GM12878 (cell line): ENCODE data around the gene ATL1. TPM values are rescaled to one million over a fixed set of nuclear protein-coding genes. Genes with fewer than 3 reads are reported as not detected.
"Not testable (repeated sequence)": the region's sequence is repeated elsewhere in the genome, so short reads cannot be mapped to it uniquely, and the experiment has no call there.

Experiments
- ATAC-seq: fragments of 200-7000 bp; cut with Tn5 transposase; 3 replicates; pipeline ENCODE4 v1.9.1; 2020; ENCODE audit warnings: mild to moderate bottlenecking, moderate library complexity
- BruUV-seq: library from RNA; stranded (reverse); fragments of 400-500 nt; replicated peaks from 2 replicates; lab custom pipeline; 2021; lab: Mats Ljungman, UMichigan
- CTCF ChIA-PET: fragments of 300-600 bp; sonication (Branson Sonifier 250); formaldehyde crosslinking; extraction: SDS; loops from one replicate; lab custom pipeline; 2021; ENCODE audit warnings: inconsistent platforms; lab: Yijun Ruan, JAX
- POLR2A ChIA-PET: fragments of 350-600 bp; formaldehyde crosslinking; extraction: SDS; loops from one replicate; lab custom pipeline; 2021; ENCODE audit warnings: inconsistent platforms; lab: Charles Lee
- RAD21 ChIA-PET: fragments of 300-600 bp; sonication (Branson Sonifier 250); formaldehyde crosslinking; loops from one replicate; lab custom pipeline; 2023; ENCODE audit warnings: antibody characterized with exemption; ENCODE audit not compliant: unreplicated experiment; lab: Charles Lee
- SMC1A ChIA-PET: fragments of 300-600 bp; sonication (Branson Sonifier 250); formaldehyde crosslinking; loops from one replicate; lab custom pipeline; 2023; ENCODE audit not compliant: unreplicated experiment, uncharacterized antibody; lab: Charles Lee
- DNase-seq: peaks from one replicate; pipeline ENCODE4 v3.0.0-alpha.2; 2011; ENCODE audit warnings: low read depth, low spot score
- FAIRE-seq: peaks from 3 replicates; lab custom pipeline; 2011; peaks lifted over from hg19 to GRCh38; lab: Jason Lieb, UNC
- H2AFZ ChIP-seq: 2 replicates; pipeline ENCODE4 v1.6.0; 2011; ENCODE audit warnings: low read depth, low read length, control low read depth; ENCODE audit not compliant: control insufficient read depth
- H3K27ac ChIP-seq: 2 replicates; pipeline ENCODE4 v1.5.1; 2011; ENCODE audit warnings: control low read depth; ENCODE audit not compliant: control insufficient read depth, insufficient read depth
- H3K27me3 ChIP-seq, 2 experiments: replicated peaks in 1 of 2; 2 replicates each; pipeline versions ENCODE4 v1.6.0 to v1.6.1; 2011; ENCODE audit warnings: low read length in 1 of 2; ENCODE audit not compliant: control insufficient read depth in 2 of 2, insufficient read depth in 2 of 2
- H3K36me3 ChIP-seq, 2 experiments: 2 replicates each; pipeline ENCODE4 v1.5.1; 2011; ENCODE audit warnings: low read length in 1 of 2; ENCODE audit not compliant: control insufficient read depth in 2 of 2, insufficient read depth in 2 of 2
- H3K4me1 ChIP-seq: 2 replicates; pipeline ENCODE4 v1.6.1; 2011; ENCODE audit warnings: mild to moderate bottlenecking, low read length, moderate library complexity, mixed read lengths; ENCODE audit not compliant: control insufficient read depth, insufficient read depth
- H3K4me2 ChIP-seq: 2 replicates; pipeline ENCODE4 v1.6.0; 2011; ENCODE audit warnings: control low read depth; ENCODE audit not compliant: control insufficient read depth, insufficient read depth
- H3K4me3 ChIP-seq: fragments of 200-600 bp; sonication (generic); 2 replicates; pipeline ENCODE4 v1.5.1; 2016
- H3K79me2 ChIP-seq: 2 replicates; pipeline ENCODE4 v1.6.0; 2011; ENCODE audit warnings: low read length; ENCODE audit not compliant: control insufficient read depth, insufficient read depth
- H3K9ac ChIP-seq: 2 replicates; pipeline ENCODE4 v1.8.0; 2011; ENCODE audit warnings: low read length, control low read depth, mixed read lengths; ENCODE audit not compliant: control insufficient read depth, insufficient read depth
- H3K9me3 ChIP-seq: replicated peaks from 3 replicates; pipeline ENCODE4 v1.5.1; 2011; ENCODE audit warnings: mild to moderate bottlenecking, low read length; ENCODE audit not compliant: control insufficient read depth, insufficient read depth
- H4K20me1 ChIP-seq: 2 replicates; pipeline ENCODE4 v1.6.0; 2011; ENCODE audit not compliant: control insufficient read depth, insufficient read depth
- MEF2B ChIP-seq: fragments of 450-650 bp; IDR thresholded peaks from 2 replicates; pipeline ENCODE4 v1.6.1; 2018; ENCODE audit warnings: mild to moderate bottlenecking, moderate library complexity; ENCODE audit not compliant: partially characterized antibody, poor library complexity, severe bottlenecking
- ZNF384 ChIP-seq: IDR thresholded peaks from 2 replicates; pipeline ENCODE4 v1.6.1; 2012; ENCODE audit warnings: low read depth, mild to moderate bottlenecking, low read length, improper control_type of control experiment, borderline replicate concordance
- WGBS: methylation state at CpG from one replicate; pipeline ENCODE4 v1.1.6; 2016; ENCODE audit warnings: low lambda C conversion rate; ENCODE audit not compliant: insufficient replicate concordance, insufficient coverage; ENCODE audit errors: missing lambda C conversion rate; 5-methylcytosine and 5-hydroxymethylcytosine counted together
- in situ Hi-C: fragments of 300-500 bp; cut with MboI; formaldehyde crosslinking; loops from 9 replicates; pipeline ENCODE4 v1.14.3; 2018; ENCODE audit warnings: mixed read lengths
- intact Hi-C: fragments of 100-400 bp; cut with micrococcal nuclease; formaldehyde crosslinking; loops from one replicate; pipeline ENCODE4 v1.14.2; 2022; ENCODE audit not compliant: unreplicated experiment
- polyA plus RNA-seq, 11 experiments: library from polyadenylated mRNA; depleted of rRNA in 4 of 11; unstranded in 6 of 11; stranded (reverse) in 5 of 11; fragments of >200 nt; fragmentation: Nextera tagmentation in 4 of 11; fragmentation: Illumina TruSeq in 1 of 11; extraction: Ambion mirVana in 4 of 11; extraction: Trizol in 1 of 11; gene quantifications; 1 replicate in 1 of 11; 2 replicates in 10 of 11; pipeline versions ENCODE4 v1.2.1 to v1.2.3, GENCODE V29; 2011 to 2016; ENCODE audit warnings: inconsistent platforms in 2 of 11, missing spikeins in 2 of 11, low read depth in 1 of 11
- total RNA-seq, 4 experiments: library from RNA; depleted of rRNA in 3 of 4; stranded (reverse); fragments of >200 nt in 3 of 4; fragmentation: Illumina TruSeq in 1 of 4; extraction: Trizol in 1 of 4; gene quantifications; 2 replicates each; pipeline versions ENCODE4 v1.2.1 to v1.2.3, GENCODE V29; 2013 to 2021
- TF ChIP-seq, protein P1 (sequence below): fragments of 450-650 bp; conservative IDR thresholded peaks from 2 replicates; pipeline ENCODE4 v1.6.1; 2017; ENCODE audit warnings: mild to moderate bottlenecking, moderate library complexity

Gene ATL1
- total and polyA plus RNA-seq, 10 of the 15 experiments (the other 5 are each of a cell fraction or from before 2014, with no cell fraction given) = 0.11 to 1.2 (median 0.58) TPM; not detected in 1

DNA sequence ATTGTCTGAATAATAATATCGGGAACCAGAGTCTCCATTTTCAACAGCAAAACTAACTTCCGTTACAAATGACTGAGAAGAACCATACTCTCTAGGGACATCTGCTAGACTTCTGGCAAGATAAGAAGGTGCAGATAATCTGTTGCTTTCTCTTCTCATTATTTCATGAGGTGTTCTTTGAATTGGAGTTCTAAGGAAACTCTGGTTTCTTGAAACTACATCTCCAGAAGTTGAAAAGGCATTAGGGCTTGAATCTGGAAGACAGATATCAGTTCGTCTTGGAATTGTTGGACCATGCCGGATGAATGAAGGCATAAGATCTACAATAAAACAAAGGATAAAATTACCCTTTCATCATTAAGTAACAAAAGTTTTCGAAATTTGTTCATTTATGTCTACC, 105.4 kb downstream of the ATL1 start:
- SMC1A ChIA-PET = interaction anchor here (1.0 to 2.2 kb wide), 8 partner anchors 8 to 195 kb away, joined by 3 to 11 read pairs (median 6); no protein-coding TSS in a partner anchor
- H3K9me3 ChIP-seq, BruUV-seq, in situ Hi-C loops, H2AFZ ChIP-seq, H3K9ac ChIP-seq, DNase-seq, H4K20me1 ChIP-seq, H3K4me1 ChIP-seq, H3K36me3 ChIP-seq, H3K27me3 ChIP-seq: not testable (repeated sequence)
- Histone ChIP-seq H3K27ac (peak overlapping the region; percentile 53; the same call in 1 of the 2 replicates), H3K4me2 (peak overlapping the region; percentile 59), H3K4me3 (peak overlapping the region; percentile 90), H3K79me2 (peaks cover 52% of the 10 kb centered on the region)
- peak; percentile 46 for ATAC-seq
- intact Hi-C loops = loop anchor here (5.0 kb wide), 4 partner anchors 47 to 1043 kb away; partner anchors contain the start of genes MGAT2 and RPL36AL
- peak; percentile 31 for FAIRE-seq
- 10% methylated on average over 5 of the region's 5 CpGs for WGBS
- RAD21 ChIA-PET = interaction anchor here (1.3 to 2.0 kb wide), 7 partner anchors 8 to 162 kb away, joined by 3 to 14 read pairs (median 6); no protein-coding TSS in a partner anchor
- peak; percentile 72 for TF ChIP-seq MEF2B
- CTCF ChIA-PET = interaction anchor here (0.9 to 2.2 kb wide), 8 partner anchors 12 to 195 kb away, joined by 3 to 12 read pairs (median 6); no protein-coding TSS in a partner anchor
- POLR2A ChIA-PET = interaction anchor here (0.6 to 2.2 kb wide), 4 partner anchors 12 to 1045 kb away, joined by 3 to 9 read pairs (median 4); partner anchors contain the start of gene RPL36AL

DNA sequence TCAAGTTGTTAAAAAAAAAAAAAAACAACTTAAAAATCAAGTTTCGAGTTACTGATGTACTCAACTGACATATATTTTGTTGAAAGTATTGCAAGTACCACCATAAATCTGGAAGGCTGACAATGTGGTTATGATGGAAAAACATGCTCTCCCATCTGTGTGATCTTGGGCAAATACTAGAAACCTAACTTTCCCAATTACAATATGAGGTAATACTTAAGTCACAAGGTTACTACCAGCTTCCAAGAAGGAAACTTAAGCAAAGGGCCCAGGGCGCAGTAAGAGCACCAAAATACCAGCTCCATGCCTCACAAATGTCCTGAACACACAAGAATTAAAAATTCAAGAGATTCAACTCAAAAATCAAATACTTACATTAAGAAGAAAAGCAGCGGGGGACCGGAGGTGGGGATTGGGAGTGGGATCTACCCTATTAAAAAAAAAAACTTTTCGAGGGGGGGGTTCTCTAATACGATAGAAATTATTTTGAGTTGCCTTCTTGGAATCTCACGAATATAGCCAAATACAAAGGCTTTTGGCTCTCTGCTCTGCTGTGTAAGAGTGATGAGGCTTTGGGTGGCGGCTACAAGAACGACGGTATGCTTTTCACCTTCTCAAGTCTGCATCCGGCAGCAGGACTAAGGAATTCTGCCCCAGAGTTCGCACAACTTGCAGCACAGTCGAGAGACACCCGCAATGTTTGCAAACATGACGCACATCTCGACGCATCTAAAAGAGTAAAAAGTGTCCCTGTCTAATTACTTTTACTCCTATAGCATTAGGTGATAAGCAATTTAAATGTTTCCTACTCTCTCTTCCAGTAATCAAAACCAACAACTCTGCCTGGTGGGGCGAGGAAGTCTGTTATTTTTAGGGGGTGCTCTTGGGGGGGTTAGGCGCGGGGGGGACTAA, 107.1 kb downstream of the ATL1 start:
- DNase-seq (no peak), FAIRE-seq (no peak), ATAC-seq (peak; percentile 19)
- CTCF ChIA-PET = interaction anchor here (0.6 to 2.2 kb wide), 19 partner anchors 10 to 193 kb away, joined by 3 to 12 read pairs (median 4); no protein-coding TSS in a partner anchor
- Histone ChIP-seq H2AFZ (peak overlapping the region; percentile 92), H3K4me2 (peak overlapping the region; percentile 59), H3K27ac (peak overlapping the region; percentile 30), H3K9me3 (no peaks in the 10 kb centered on the region), H3K27me3 (no peaks in the 10 kb centered on the region), H3K4me1 (no peaks in the 10 kb centered on the region), H3K4me3 (peak overlapping the region; percentile 90), H4K20me1 (no peaks in the 10 kb centered on the region), H3K9ac (peak overlapping the region; percentile 64), H3K79me2 (peaks cover 47% of the 10 kb centered on the region), H3K36me3 (no peaks in the 10 kb centered on the region)
- peak; percentile 19; the same call in 1 of the 2 replicates for TF ChIP-seq ZNF384
- TF ChIP-seq, protein P1, sequence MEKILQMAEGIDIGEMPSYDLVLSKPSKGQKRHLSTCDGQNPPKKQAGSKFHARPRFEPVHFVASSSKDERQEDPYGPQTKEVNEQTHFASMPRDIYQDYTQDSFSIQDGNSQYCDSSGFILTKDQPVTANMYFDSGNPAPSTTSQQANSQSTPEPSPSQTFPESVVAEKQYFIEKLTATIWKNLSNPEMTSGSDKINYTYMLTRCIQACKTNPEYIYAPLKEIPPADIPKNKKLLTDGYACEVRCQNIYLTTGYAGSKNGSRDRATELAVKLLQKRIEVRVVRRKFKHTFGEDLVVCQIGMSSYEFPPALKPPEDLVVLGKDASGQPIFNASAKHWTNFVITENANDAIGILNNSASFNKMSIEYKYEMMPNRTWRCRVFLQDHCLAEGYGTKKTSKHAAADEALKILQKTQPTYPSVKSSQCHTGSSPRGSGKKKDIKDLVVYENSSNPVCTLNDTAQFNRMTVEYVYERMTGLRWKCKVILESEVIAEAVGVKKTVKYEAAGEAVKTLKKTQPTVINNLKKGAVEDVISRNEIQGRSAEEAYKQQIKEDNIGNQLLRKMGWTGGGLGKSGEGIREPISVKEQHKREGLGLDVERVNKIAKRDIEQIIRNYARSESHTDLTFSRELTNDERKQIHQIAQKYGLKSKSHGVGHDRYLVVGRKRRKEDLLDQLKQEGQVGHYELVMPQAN = no peak
- in situ Hi-C loops (no loop called here), intact Hi-C loops (loop anchor here (5.0 kb wide), 4 partner anchors 45 to 1045 kb away; partner anchors contain the start of genes MGAT2 and RPL36AL)
- 1% methylated on average over 20 of the region's 20 CpGs for WGBS
- RAD21 ChIA-PET = interaction anchor here (0.7 to 2.0 kb wide), 16 partner anchors 9 to 583 kb away, joined by 3 to 14 read pairs (median 6); no protein-coding TSS in a partner anchor
- TSS peak; percentile 37 for BruUV-seq
- POLR2A ChIA-PET = interaction anchor here (0.6 to 2.2 kb wide), 10 partner anchors 10 to 1198 kb away, joined by 3 to 9 read pairs (median 4); partner anchors contain the start of genes DMAC2L and L2HGDH
- SMC1A ChIA-PET = interaction anchor here (0.6 to 2.2 kb wide), 19 partner anchors 10 to 193 kb away, joined by 3 to 11 read pairs (median 5); no protein-coding TSS in a partner anchor
